GM19099 (cell line): ENCODE data around the gene ZNF543.

Source experiments
- POLR2A ChIP-seq: IDR thresholded peaks from 3 replicates; pipeline ENCODE4 v1.6.1; 2011; ENCODE audit warnings: low read depth; ENCODE audit not compliant: insufficient read length; ENCODE audit errors: extremely low read depth

The ZNF543 gene

GRCh38 chr19:57320180-57321084 lies at the start of gene ZNF543:
ZNF543 (plus strand) TSS chr19:57320472; CDS start chr19:57320854, 382 bp downstream.
- peak; percentile 89 for TF ChIP-seq POLR2A

- no peak for TF ChIP-seq POLR2A
These were observed 49.0 kb upstream of the ZNF543 start for GRCh38 chr19:57271280-57271679.

- TF ChIP-seq POLR2A: no peak
These were observed 47.3 kb upstream of the ZNF543 start for GRCh38 chr19:57273014-57273413.

GRCh38 chr19:57276430-57276829 lies 43.8 kb upstream of the ZNF543 start:
- no peak for TF ChIP-seq POLR2A

- TF ChIP-seq POLR2A: peak; percentile 79
These were observed 40.7 kb upstream of the ZNF543 start for GRCh38 chr19:57279418-57280164.

GRCh38 chr19:57280165-57280961 lies 39.9 kb upstream of the ZNF543 start, which contains the start of gene ZNF460:
ZNF460 (plus strand) TSS chr19:57280485; CDS start chr19:57280807, 322 bp downstream.
- TF ChIP-seq POLR2A: peak; percentile 60

GRCh38 chr19:57280962-57281400 lies 39.3 kb upstream of the ZNF543 start:
- no peak for TF ChIP-seq POLR2A

GRCh38 chr19:57282011-57282643 lies 38.1 kb upstream of the ZNF543 start:
- no peak for TF ChIP-seq POLR2A

- TF ChIP-seq POLR2A: no peak
These were observed 31.9 kb upstream of the ZNF543 start for GRCh38 chr19:57288373-57288772.

- no peak for TF ChIP-seq POLR2A
These were observed 29.3 kb upstream of the ZNF543 start for GRCh38 chr19:57290970-57291369.

GRCh38 chr19:57292547-57292946 lies 27.7 kb upstream of the ZNF543 start:
- TF ChIP-seq POLR2A: no peak

GRCh38 chr19:57293719-57294118 lies 26.6 kb upstream of the ZNF543 start:
- no peak for TF ChIP-seq POLR2A

GRCh38 chr19:57302020-57302465 lies 18.2 kb upstream of the ZNF543 start:
- no peak for TF ChIP-seq POLR2A

- TF ChIP-seq POLR2A: no peak
These were observed 17.4 kb upstream of the ZNF543 start for GRCh38 chr19:57302727-57303401.
